Activated naive CD8-positive, alpha-beta T cell treated with anti-CD3 and anti-CD28 coated beads for 36 hours (primary cell): Measurements from ENCODE around the gene CCDC106. TPM values are rescaled to one million over a fixed set of nuclear protein-coding genes. Genes with fewer than 3 reads are reported as not detected.

Experiments used
- DNase-seq: peaks from one replicate; pipeline ENCODE4 v3.0.0; 2021
- H3K27ac Mint-ChIP-seq: one replicate; pipeline ENCODE4 v1.8.0; 2022; ENCODE audit warnings: mild to moderate bottlenecking, moderate library complexity, mixed read lengths
- H3K27me3 Mint-ChIP-seq: one replicate; pipeline ENCODE4 v1.8.0; 2022; ENCODE audit warnings: mild to moderate bottlenecking, mixed read lengths
- H3K36me3 Mint-ChIP-seq: one replicate; pipeline ENCODE4 v1.8.0; 2021; ENCODE audit warnings: mild to moderate bottlenecking, mixed read lengths
- H3K4me1 Mint-ChIP-seq: one replicate; pipeline ENCODE4 v1.8.0; 2021; ENCODE audit warnings: mixed read lengths
- H3K4me3 Mint-ChIP-seq: one replicate; pipeline ENCODE4 v1.8.0; 2022; ENCODE audit warnings: mild to moderate bottlenecking, moderate library complexity, mixed read lengths
- H3K9me3 Mint-ChIP-seq: one replicate; pipeline ENCODE4 v1.8.0; 2022; ENCODE audit warnings: mixed read lengths
- total RNA-seq, 2 experiments: library from RNA; stranded (reverse); gene quantifications; one replicate each; pipeline ENCODE4 v1.2.3, GENCODE V29; 2021

Gene CCDC106
- total RNA-seq, result 10 to 100 TPM; 10.9 to 12.0 TPM

DNA sequence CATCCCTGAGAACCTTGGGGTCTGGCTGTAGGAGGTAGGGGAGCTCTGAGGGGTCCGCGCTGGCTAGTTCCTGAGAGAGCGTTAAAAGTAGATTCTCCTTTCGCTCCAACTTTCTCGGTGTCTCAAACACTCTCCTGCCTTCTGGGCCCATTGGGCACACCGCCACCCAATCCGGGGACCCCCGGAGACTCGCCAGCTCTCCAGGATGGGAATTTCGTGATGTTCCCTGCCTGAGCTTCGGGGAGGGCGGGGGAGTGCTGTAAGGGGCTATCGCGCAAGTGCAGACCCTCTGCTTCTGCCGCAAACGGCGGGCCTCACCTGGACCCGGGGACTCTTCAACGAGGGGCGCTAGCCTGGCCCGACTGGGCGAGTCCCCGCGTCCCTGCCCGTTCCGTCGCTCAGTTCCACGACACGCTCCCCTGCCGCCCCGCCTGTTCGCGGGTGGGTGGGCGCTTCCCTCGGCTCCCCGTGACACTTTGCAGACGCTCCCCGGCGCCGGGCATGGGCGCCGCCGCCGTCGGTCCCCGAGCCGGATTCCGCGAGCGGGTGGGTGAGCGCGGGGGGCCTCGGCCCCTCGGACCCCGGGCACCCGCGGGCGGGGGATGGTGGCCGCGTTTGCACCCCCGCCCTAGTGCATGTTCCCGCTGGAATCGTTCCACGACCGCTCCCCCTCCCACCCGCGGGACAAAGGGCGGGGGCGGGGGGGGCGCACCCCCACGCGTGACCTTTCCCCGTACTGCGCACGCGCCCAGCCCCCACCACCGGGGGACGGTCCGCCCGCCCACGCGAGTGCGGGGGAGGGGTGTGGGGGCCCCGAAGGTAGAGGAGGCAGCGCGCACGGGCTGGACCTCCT, at the start of gene CCDC106:
Gene CCDC106 (plus strand): TSS at position 481 of the 853 bp plus-strand sequence. CDS start 835 bp downstream, outside the sequence.
- Mint-ChIP-seq H3K4me1 (peaks cover 45% of the 10 kb centered on the region), H3K9me3 (no peaks in the 10 kb centered on the region), H3K4me3 (peak within 1 kb of the TSS; percentile 82), H3K27ac (peak within 1 kb of the TSS; percentile 88), H3K27me3 (no peaks in the 10 kb centered on the region), H3K36me3 (peaks cover 41% of the 10 kb centered on the region)
- DNase-seq, result peak; percentile 55

DNA sequence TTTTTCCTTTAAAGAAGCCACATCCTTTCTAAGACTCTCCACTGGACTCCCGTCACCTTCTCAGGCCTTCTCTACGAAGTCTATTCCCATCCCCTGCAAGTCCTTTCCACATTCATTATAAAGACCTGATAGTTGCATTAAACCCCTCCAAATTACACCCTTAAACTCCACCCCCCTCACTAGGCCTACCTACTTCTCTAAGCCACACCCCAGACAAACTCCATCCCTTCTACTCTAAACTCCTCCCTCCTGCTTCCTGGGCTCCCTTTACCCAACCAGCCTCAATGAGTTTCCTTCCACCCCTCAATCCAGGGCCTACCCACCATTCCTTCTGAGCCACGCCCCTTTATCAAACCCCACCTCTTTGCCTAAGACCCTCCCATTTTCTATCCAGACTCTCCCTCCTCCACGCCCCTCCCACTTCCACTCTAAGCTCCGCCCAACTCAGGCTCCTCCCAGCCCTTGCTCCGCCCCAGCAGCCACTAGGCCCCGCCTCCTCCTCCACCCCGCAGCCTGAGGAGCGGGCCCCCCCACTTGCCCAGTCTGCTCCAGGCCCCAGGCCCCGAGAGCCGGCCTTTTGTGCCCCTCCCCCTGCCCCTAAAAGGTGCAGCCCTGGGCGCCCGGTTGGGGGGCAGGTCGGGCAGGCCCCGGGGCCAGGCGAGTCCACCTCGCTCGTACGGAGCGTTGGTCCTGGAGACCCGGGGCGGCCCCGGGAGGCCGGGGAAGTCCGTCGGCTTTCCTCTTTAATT, 49.1 kb upstream of the CCDC106 start:
- Mint-ChIP-seq H3K36me3 (peaks cover 39% of the 10 kb centered on the region), H3K9me3 (peaks cover 3% of the 10 kb centered on the region), H3K4me1 (peaks cover 18% of the 10 kb centered on the region), H3K27me3 (no peaks in the 10 kb centered on the region), H3K4me3 (peak overlapping the region; percentile 98), H3K27ac (peak overlapping the region; percentile 100)
- DNase-seq, result peak; percentile 93

DNA sequence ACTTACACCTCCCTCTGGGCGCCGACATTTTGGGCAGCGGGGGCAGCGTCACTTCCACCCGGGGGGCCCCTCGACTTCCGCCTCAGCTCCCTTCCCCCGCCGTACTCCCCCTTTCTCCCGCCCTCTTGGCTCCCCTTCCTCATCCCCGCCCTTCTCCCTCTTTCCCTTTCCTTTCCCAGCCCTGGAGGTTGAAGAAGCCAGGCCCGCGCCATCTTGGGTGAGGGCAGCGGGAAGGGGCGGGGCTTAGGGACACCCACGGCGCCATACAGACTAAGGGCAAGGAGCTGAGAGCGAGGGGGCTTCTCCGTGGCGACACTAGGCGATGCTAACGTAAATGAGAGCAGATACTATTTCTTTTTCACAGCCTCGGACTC, 48.6 kb upstream of the CCDC106 start, which contains the start of gene FIZ1:
Gene FIZ1 (minus strand): TSS at position 50 of the 374 bp plus-strand sequence. CDS start 1,652 bp downstream, outside the sequence.
- H3K4me1 Mint-ChIP-seq, result peaks cover 20% of the 10 kb centered on the region
- peak; percentile 96 for DNase-seq
- H3K36me3 Mint-ChIP-seq, result peaks cover 39% of the 10 kb centered on the region
- peak within 1 kb of the TSS; percentile 98 for H3K4me3 Mint-ChIP-seq
- H3K9me3 Mint-ChIP-seq, result peaks cover 3% of the 10 kb centered on the region
- H3K27ac Mint-ChIP-seq, result peak within 1 kb of the TSS; percentile 100
- H3K27me3 Mint-ChIP-seq, result no peaks in the 10 kb centered on the region

DNA sequence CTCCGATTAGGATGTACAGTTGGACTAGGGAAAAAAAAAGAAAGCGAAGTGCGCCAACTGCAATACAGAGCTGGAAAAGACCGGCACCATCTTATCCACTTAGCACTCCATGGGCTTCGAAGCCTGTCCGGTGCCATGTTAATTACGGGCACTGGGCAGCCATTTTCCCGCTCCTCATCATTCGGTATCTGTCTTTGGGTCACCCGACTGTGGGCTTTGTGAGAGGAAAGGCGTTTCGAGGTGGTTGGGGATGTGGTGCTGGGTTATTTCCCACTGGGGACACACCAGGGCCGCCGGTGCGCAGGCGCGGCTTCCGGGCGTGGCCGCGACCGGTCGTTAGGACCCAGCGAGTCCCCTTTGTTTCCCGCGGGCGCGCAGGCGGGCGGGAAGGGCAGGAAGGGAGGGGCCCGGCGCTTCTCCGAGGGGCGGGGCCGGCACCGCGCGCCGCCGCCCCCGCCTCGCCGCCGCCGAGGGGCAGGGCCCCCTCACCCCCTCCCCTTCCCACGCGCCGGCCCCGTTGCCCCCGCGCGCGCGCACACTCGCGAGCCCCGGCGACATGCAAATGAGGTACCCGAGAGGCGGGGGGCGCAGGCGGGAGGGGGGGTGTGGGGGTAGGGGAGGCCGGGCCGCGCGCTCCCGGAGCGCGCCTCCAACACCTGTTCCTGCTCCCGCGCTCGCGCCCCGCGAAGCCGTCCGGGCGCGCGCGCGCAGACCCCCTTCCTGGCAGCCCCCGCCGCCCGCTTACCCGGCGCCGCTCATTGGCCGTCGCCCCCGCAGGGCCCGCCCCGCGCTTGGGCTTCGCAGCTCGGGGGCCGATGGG, 48.0 kb upstream of the CCDC106 start, which contains the start of gene ZNF524:
Gene ZNF524 (plus strand): TSS at position 447 of the 820 bp plus-strand sequence. CDS start 1,825 bp downstream, outside the sequence.
- DNase-seq, result peak; percentile 90
- Mint-ChIP-seq H3K27ac (peak within 1 kb of the TSS; percentile 100), H3K36me3 (peaks cover 35% of the 10 kb centered on the region), H3K9me3 (peaks cover 3% of the 10 kb centered on the region), H3K4me3 (peak within 1 kb of the TSS; percentile 98), H3K4me1 (peaks cover 25% of the 10 kb centered on the region), H3K27me3 (no peaks in the 10 kb centered on the region)

DNA sequence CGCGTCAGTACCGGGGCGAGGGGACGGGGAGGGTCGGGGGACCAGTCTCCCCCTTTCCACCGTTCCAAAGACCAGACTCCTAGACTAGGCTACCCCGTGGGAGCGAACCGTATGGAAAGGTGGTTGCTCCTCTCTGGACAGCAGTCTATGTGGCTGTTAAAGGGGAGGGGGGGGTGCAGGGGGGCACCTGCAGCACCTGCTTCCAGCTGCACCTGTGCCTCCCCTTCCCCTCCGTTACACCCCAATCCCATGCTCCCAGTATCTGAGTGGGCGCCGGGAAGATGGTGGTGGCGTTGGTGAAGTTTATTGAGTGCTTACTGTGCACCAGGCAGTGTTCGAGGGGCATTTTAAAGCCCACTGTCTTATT, 47.4 kb upstream of the CCDC106 start:
- Mint-ChIP-seq H3K4me3 (peak overlapping the region; percentile 80), H3K4me1 (peaks cover 25% of the 10 kb centered on the region), H3K36me3 (peaks cover 29% of the 10 kb centered on the region), H3K9me3 (peaks cover 3% of the 10 kb centered on the region), H3K27ac (peak overlapping the region; percentile 73), H3K27me3 (no peaks in the 10 kb centered on the region)
- no peak for DNase-seq

DNA sequence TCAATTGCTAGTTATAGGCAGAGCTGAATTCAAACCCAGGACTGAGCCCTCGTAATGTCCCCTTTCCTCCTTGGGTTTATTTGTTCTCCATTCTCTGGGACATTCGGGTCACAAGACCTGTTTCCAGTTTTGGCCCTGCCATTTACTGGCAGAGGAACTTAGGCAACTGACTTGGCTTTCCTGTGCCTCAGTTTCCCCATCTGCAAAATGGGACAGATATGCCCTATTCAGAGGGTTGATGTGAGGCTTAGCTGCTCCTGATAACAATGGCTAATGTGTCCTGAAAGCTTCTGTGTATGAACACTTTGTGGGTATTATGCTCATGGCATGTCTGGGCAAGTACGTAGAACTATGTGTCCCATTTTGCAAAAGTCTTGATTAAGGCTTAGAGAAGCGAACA, 46.9 kb upstream of the CCDC106 start:
- Mint-ChIP-seq H3K36me3 (peaks cover 25% of the 10 kb centered on the region), H3K4me1 (peaks cover 26% of the 10 kb centered on the region), H3K4me3 (peak overlapping the region; percentile 80), H3K9me3 (peaks cover 3% of the 10 kb centered on the region), H3K27ac (peak overlapping the region; percentile 73), H3K27me3 (no peaks in the 10 kb centered on the region)
- no peak for DNase-seq

DNA sequence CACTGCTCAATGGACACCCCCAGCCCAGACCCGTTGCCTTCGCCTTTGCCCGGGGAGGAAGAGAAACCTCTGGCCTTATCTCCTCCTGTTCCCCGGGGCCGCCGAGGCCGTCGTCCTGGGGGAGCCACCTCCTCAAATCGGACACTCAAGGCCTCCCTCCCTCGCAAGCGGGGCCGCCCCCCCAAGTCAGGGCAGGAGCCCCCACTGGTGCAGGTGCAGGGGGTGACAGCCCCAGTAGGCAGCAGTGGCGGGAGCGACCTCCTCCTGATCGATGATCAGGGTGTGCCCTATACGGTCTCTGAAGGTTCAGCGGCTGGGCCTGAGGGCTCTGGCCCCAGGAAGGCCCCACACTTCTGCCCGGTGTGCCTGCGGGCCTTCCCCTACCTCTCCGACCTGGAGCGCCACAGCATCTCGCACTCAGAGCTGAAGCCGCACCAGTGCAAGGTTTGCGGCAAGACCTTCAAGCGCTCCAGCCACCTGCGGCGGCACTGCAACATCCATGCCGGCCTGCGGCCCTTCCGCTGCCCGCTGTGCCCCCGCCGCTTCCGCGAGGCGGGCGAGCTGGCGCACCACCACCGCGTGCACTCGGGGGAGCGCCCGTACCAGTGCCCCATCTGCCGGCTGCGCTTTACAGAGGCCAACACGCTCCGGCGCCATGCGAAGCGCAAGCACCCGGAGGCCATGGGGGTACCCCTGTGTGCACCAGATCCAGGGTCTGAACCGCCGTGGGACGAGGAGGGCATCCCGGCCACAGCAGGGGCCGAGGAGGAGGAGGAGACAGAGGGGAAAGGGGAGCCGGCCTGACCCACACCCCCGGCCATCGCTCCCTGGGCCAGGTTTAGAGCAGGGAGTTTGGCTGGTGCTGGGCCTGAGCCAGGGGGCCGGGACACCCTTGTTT, 45.7 kb upstream of the CCDC106 start:
- Mint-ChIP-seq H3K36me3 (peaks cover 18% of the 10 kb centered on the region), H3K9me3 (peaks cover 3% of the 10 kb centered on the region), H3K4me3 (no peak overlapping the region), H3K27me3 (no peaks in the 10 kb centered on the region), H3K4me1 (peaks cover 36% of the 10 kb centered on the region), H3K27ac (no peak overlapping the region)
- no peak for DNase-seq

DNA sequence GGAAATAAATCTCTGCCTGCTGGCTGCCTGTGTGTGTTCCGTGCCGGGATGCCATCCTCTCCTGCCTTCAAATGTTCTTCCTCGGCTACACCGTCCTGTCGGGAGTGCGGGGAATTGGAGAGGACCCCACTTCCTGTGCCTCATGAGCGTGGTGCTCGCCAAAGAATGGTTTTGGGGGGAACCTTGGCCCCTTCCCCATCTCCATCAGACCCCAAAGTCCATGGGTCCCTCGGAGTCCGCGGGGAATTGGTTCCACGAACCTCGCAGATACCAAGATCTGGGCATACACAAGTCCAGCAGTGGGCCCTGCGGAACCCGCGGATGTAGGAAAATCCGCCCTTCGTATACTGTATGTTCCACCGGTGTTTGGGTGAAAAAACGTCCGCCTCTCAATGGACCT, 44.9 kb upstream of the CCDC106 start:
- DNase-seq, result no peak
- Mint-ChIP-seq H3K4me1 (peaks cover 39% of the 10 kb centered on the region), H3K27ac (peak overlapping the region; percentile 57), H3K27me3 (no peaks in the 10 kb centered on the region), H3K9me3 (peaks cover 3% of the 10 kb centered on the region), H3K4me3 (no peak overlapping the region), H3K36me3 (peaks cover 20% of the 10 kb centered on the region)

DNA sequence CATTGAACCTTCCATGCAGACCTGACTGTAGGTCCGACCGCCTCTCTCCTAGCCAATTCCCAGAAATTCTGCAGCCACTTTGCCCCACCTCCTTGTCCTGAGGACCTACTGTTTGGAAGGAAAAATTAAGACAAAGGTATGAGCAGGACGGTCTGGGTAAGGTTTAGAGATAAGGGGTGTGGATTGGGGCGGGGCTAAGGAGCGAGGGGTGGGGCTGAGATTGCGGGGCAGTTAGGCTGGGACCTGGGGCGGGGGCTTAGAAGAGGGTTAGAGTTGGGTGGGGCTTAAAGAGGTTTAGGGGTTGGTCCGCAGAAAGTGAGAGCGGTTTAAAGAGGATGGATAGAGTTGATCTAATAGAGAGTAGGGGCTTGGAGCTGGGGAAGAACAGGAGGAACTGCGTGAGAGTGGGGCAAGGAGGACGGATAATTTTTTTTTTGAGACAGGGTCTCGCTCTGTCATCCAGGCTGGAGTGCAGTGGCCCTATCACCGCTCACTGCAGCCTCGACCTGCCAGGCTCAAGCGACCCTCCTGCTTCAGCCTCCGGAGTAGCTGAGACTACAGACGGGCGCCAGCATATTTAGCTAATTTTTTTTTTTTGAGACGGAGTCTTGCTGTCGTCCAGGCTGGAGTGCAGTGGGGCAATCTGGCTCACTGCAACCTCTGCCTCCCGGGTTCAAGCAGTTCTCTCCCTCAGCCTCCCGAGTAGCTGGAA, 44.3 kb upstream of the CCDC106 start:
- no peak for DNase-seq
- peaks cover 1% of the 10 kb centered on the region for H3K9me3 Mint-ChIP-seq
- peak overlapping the region; percentile 96 for H3K27ac Mint-ChIP-seq
- H3K4me3 Mint-ChIP-seq, result peak overlapping the region; percentile 88
- peaks cover 38% of the 10 kb centered on the region for H3K4me1 Mint-ChIP-seq
- H3K36me3 Mint-ChIP-seq, result peaks cover 20% of the 10 kb centered on the region
- no peaks in the 10 kb centered on the region for H3K27me3 Mint-ChIP-seq

DNA sequence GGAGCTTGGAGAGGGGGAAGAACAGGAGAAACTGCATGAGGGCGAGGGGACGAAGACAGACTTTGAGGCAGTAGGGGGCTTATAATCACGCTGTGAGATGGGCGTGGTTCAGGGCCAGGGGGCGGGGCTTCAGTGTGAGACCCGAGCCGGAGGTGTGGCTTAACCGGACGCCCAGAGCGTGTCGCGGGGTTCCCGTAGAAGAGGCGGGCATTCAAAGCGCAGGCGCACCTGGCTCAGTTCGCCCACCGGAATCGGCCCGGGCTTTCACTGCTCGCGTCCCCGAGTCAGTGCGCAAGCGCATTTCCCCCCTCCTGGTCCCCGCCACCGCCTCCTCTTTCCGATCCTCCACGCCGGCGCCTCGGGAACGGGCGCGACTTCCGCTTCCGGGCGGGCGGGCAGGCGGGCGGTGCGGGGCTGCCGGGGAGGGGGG, 42.8 kb upstream of the CCDC106 start:
- Mint-ChIP-seq H3K27me3 (no peaks in the 10 kb centered on the region), H3K4me3 (peak overlapping the region; percentile 88), H3K27ac (peak overlapping the region; percentile 96), H3K9me3 (no peaks in the 10 kb centered on the region), H3K4me1 (peaks cover 43% of the 10 kb centered on the region), H3K36me3 (peaks cover 27% of the 10 kb centered on the region)
- DNase-seq, result peak; percentile 100

DNA sequence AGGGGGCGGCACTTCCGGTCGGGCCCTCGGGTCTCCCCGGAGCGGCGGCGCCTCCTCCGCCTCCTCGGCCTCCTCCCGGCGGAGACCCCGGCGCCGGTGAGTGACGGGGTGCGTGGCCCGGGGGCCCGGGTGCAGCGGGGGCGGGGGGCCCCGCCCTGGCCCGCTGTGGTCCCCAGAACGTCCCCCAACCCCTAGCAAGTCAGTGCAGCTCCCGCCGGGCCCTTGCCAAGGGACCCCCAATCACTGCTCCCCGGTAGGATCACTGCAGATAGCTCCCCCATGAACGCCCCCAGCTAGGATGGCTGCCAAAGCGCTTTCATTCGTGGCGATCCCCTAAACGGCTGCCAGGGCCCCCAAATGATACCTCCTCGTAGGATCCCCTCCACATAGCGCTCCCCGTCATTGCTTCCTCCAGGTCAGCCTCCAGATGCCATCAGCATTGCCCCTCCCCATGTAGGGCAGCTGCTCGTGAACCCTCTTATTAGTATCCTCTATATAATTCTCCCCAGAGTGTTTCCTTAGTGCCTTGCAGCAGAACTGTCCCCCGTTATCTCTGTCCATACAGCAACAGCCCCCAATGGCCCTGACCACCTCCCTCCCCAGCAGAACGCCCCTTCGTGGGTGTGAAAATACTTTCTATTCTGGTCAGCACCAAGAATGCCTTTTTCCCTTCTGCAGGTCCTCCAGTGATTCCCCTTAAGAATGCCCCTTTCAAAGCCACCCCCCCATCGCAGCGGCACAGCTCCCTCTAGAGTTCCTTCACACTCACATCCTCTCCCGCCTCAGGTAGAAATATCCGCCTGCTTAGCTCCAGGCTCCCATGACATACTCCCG, 42.2 kb upstream of the CCDC106 start, which contains the start of gene ZNF865:
Gene ZNF865 (plus strand): TSS at position 11 of the 834 bp plus-strand sequence. CDS start 7,972 bp downstream, outside the sequence.
- H3K36me3 Mint-ChIP-seq, result peaks cover 27% of the 10 kb centered on the region
- no peaks in the 10 kb centered on the region for H3K27me3 Mint-ChIP-seq
- peaks cover 47% of the 10 kb centered on the region for H3K4me1 Mint-ChIP-seq
- no peaks in the 10 kb centered on the region for H3K9me3 Mint-ChIP-seq
- peak within 1 kb of the TSS; percentile 96 for H3K27ac Mint-ChIP-seq
- DNase-seq, result peak; percentile 69
- H3K4me3 Mint-ChIP-seq, result peak within 1 kb of the TSS; percentile 92

DNA sequence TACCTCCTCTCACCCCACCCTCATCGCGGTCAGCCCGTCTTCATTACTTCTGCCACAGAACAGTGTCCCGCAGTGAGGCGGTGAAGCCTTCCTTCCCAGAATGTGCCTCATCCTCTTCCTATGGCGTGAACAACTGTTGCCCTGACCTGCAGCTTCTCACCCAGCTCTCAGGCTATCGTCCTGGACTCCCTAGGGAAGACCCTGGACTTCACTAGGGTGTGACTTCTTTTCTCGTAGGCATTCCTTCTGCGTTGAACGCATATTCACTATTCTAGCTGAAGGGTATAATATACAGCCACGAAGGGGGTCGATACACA, 41.6 kb upstream of the CCDC106 start:
- DNase-seq, result no peak
- Mint-ChIP-seq H3K27ac (peak overlapping the region; percentile 92), H3K36me3 (peaks cover 27% of the 10 kb centered on the region), H3K27me3 (no peaks in the 10 kb centered on the region), H3K4me1 (peaks cover 48% of the 10 kb centered on the region), H3K9me3 (no peaks in the 10 kb centered on the region), H3K4me3 (peak overlapping the region; percentile 92)
